Endothelial cell of hepatic sinusoid (primary cell): ENCODE results near the gene RNF207.

Source experiments
- in situ Hi-C: cut with HindIII; loops from 2 replicates; pipeline ENCODE4 v1.10.0; 2017; ENCODE audit warnings: low sequenced_read_pairs

RNF207 gene

DNA sequence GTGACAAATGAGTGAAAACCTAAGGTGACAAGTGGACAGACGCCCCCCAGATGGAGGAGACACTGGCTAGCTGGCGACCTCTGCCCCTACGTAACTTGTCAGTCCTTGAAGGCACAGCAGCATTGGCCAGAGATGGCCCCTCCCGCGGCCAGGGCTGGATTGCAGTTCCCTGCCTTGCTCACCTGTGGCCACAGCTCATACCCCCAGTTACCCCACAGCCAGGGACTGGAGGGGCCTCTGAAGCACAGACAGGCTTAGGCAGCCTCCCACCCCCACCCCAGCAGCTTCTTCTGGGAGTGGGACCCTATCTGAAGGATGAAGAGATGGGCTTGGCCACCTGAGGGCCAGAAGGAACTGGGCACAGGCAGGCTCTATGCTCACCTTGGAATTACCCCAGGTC is 41.7 kb downstream of the RNF207 start:
- in situ Hi-C loops, result loop anchor here (10.0 kb wide), 1 partner anchor 117 kb away; no protein-coding TSS in a partner anchor

DNA sequence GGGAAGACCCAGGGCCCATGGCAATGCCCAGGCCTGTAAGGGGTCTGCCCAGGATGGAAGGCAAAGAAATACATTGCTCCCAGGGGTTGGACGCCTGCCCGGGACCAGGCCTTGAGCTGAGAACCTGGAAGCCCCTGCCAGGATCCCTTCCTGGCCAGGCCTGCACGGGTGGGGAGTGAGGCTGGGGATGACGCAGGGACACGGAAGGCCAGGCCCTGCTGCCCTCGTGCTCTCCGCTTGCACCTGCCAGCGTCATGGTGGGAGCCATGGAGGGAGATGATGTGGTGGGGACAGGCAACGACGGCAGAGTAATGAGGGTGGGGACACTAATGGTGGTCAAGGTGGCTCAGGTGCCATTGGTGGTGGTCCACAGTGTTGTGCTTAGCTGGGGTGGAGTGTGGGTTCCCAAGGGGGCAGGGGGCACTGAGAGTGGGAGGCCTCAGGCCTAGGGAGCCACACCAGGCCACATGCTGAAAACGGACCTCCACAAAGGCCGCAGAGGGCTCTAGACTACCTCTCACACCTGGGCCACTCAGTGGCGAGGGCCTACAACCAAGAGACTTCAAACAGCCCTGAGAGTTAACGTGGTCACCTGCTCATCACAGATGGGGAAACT is 42.4 kb downstream of the RNF207 start:
- in situ Hi-C loops, result loop anchor here (10.0 kb wide), 1 partner anchor 117 kb away; no protein-coding TSS in a partner anchor

DNA sequence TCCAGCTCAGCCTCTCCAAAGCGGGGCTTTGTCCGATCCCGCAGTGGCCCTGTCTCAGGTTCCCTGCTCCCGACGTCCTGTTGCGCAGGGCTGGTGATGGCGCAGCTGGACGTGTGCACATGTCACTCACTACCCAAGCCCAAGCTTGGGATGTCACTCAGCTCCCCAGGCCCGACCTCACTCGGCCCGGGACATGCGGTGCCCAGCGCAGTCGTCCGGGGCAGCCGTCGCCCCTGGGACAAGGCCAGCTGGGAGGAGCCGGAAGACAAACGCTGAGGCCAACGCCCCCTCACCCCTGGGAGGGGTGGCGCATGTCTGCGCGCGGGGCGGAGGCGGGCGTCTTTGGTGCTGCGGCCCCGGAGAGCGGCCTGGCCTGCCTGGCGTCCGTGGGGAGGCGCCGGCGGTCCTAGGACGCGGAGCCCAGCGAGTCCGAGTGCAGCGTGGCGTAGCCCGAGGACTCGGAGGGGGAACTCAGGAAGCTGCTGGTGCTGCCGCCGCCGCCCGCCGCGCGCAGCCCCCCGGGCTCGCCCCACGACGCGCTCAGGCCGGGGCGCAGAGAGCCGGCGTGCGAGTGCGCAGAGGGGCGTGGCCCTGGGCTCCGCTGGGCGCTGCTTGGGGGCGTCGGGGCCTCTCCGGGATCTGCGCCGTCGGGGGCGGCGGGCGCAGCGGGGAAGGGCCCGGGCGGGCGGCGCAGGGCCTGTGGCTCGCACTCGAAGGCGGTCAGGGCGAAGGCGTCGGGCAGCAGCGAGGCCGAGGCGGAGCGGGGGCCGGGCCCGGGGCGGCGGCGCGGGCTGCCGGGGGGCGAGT is 43.2 kb downstream of the RNF207 start:
- in situ Hi-C loops, result loop anchor here (10.0 kb wide), 1 partner anchor 116 kb away; no protein-coding TSS in a partner anchor

DNA sequence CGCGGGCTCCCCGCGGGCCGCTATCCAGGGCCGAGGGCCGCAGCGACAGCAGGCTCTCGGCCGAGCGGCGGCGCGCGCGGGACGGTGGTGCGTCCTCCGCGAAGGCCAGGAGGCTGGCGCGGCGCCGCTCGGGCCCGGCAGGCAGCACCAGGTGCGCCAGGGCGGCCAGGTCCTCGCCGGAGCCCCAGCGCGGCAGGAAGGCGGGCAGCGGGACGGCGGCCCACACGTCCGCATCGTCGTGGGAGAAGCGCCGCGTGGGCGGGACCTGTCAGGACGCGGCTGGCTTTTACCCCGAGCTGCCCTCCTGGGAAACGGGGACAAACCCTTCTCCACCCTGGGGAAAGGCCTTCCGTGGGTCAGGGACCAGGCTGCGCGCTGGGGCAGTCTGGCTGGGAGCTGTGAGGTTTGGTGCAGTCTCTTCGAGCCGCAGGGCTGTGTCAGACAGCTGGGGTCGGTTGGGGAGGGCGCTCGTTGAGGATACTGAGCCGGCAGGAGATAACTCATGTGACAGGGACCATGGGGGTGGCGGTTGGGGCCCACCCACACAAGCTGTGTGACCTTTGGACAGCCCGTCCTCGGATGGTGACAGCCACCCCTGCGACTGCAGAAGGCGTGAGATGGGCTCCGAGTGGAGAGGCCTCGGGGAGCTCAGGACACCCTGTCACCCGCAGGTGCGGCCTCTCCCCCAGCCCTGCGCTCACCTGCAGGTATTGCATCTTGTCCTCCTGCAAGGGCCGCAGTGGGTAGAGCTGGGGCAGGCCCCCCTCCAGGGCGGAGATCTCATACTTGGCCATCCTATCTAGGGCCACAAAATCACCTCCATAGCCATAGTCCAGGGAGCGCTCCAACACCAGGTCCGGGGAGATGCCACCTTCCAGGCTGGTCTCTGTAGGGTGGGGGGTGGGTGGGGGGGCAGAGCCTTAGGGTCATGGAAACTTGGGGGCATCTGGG is 44.1 kb downstream of the RNF207 start:
- in situ Hi-C loops, result loop anchor here (10.0 kb wide), 1 partner anchor 115 kb away; no protein-coding TSS in a partner anchor

DNA sequence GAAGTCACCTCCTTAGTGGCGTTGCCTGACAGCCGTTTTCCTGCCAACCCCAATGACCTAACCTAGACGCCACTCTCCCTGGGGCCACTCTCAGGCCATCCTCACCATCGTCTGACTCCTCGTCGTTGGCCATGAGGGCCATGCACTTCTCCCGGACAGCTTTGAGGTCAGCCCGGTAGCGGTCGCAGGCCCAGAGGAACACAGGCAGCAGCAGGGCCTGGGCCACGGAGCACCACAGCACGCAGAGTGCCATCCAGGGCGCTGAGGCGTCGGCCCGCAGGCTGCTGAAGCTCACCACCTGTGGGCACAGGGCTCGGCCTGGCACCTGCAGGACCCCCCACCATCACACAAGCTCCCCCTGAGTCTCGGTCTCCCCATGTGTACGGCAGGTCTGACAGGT is 45.3 kb downstream of the RNF207 start:
- in situ Hi-C loops, result no loop called here

DNA sequence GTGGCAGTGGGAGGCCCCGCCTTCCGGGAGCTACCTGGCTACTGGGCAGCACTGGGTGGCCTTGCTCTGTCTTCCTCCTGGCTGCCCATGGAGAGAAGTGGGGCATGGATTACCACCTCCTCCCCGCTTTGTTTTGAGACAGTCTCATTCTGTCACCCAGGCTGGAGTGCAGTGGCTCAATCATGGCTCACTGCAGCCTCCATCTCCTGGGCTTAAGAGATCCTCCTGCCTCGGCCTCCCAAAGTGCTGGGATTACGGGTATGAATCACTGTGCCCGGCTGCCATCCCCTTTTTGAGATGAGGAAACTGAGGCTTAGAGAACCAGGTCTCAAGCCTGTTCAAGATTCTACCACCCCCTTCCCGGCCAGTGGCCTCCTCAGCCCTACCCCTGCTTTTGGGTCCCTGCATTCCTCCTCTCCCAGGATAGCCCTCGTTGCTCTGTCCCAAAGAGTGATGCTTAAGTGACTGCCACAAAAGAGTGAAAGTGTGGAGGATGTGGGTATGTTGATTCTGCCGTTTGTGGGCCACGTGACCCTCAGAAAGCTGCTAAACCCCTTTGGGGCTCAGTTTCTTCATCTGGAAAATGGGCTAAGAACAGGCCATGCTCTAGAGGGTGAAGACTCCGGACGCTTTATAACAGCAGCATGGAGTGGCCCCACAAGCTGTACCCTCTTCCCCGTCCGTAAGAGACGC is 45.9 kb downstream of the RNF207 start:
- in situ Hi-C loops, result no loop called here

DNA sequence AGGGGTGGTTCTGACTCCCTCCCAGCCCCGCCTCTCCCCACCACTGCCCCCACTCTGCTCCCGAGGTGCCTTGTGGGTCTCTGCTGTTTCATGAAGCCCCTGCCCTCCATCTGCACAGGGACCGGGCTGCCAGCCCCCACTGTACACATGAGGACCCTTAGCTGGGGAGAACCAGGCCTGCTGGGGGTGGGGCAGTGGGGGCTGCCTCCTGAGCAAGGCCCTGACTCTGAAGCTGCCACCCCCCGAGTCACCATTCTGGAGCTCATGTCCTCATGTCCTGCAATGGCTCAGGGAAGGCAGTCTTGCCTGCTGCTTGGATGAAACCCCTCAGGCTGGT is 46.4 kb downstream of the RNF207 start:
- in situ Hi-C loops, result no loop called here

DNA sequence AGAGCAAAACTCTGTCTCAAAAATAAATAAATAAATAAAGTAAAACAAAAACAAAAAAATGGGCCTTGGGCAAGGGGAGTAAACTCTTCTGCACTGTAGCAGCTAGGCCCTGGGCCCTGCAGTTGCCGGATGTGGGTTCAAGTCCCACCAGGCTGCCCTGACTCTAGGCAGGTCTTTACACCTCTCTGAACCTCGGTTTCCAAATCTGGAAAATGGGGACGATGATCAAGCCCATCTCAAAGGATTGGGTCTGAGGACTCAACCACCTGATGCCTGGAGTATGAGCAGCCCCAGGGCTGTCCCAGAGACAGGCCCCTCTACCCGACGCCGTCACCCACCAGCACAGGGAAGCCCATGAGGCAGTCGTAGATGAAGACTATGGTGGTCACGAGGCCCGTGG is 47.5 kb downstream of the RNF207 start:
- in situ Hi-C loops, result no loop called here

DNA sequence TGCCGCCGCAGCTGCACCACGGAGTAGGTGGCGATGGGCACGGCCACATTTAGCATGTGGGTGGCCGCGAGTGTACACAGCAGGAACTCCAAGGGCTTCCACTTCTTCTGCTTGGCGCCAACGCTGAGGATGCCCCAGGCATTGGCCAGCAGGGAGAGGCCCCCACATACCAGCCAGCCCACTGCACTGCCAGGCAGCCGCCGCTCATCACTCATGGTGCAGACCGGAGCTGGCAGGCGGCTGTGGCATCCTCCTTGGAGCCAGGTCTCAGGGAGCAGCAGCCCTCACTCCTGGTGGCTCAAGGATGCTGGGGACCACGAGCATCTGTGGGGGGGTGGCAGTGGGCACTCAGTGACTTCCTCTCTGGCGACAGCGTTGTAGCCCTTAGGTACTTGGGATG is 48.8 kb downstream of the RNF207 start:
- in situ Hi-C loops, result no loop called here

DNA sequence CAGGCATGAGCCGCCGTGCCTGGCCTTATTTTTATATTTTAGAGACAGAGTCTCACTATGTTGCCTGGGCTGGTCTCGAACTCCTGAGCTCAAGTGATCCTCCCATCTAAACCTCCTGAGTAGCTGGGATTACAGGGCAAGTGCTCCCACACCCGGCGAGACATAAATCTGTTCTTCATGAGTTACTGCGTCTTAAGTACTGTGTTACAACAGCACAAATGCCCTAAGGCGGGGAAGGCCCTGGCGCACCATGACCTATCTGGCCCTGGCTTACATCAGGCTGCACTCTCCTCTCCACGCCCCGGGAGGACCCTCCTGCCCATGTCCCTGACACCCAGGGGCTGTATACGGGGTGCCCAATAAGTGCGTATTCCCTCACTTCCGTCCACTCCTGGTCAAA is 50.7 kb downstream of the RNF207 start:
- in situ Hi-C loops, result no loop called here

DNA sequence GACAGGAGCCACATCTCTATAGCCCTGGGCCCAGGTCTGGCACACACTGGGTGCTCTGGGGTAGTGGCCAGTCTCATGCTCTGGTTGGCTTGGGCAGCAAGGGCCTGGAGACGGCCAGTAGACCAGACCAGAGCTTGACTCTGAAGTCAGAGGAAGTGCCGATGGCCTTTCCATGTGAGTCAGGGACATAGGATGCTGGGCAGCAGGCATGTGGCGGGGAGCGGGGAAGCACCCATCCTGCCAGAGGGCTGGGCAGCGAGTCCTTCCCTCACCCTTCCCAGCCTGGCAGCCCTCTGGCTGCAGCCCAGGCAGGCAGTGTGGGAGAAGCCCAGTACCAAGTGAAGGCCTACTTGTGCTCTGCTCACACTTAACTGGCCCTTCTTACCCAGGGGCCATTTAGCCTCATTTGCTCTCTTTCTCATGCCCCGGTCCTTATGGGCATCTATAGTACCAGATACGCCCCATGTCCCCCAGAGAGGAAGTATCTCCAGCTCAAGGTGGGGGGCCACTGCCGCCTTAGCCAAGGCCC is 51.7 kb downstream of the RNF207 start:
- in situ Hi-C loops, result no loop called here

DNA sequence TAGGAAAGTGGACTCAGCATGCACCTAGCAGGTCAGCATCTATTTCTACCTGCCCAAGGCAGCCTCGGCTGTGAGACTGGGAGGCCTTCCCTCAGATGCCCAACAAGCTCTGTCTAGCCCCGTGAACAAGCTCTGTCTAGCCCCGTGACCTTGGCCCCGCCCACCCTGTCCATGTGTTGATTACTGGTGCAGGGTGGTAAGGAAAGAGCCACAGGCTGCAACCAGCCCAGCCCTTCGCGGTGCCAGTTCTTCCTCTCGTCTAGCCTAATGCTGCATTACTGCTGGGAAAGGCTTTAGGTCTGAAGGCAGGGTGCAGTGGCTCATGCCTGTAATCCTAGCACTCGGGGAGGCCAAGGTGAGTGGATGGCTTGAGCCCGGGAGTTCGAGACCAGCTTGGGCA is 52.8 kb downstream of the RNF207 start:
- in situ Hi-C loops, result no loop called here

DNA sequence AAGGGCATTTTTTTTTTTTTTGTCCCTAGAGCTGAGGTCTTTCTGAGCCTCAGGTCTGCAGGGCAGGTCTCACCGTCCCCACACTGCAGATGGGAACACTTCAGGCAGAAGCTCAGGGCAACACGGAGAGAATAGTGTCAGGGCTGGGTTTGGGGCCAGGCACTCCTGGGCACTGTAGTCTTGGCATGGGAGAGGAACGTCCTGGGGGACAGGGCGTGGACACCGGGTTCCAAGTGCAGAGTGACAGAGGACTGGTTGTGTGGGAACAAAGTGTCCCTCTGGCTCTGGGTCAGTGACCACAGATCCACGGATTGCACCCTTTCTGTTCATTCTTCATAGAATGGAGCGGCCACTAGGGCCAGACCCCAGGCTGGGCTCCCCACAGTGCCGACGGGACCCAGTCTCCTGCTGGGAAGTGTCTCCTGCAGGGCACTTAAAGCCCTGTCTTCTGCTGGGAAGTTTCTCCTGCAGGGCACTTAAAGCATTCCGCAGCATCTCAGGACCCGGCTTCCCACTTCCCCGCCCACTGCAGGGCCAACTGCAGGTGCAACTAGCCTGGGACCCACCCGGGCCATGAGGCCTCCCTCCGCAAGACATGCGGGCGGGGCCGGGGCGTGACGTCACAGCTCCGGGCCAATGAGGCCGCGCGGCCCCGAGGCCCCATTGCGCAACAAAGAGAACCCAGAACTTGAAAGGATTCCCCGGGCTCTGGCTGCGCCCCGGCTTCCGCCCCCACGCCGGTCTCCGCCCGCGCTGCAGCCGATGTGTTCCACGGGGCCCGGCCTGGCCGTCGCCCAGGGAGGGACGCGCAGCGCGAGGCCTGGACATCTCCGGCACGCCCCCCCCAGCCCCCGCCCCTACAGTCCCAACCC is 53.8 kb downstream of the RNF207 start:
- in situ Hi-C loops, result loop anchor here (5.0 kb wide), 1 partner anchor 73 kb away; no protein-coding TSS in a partner anchor

DNA sequence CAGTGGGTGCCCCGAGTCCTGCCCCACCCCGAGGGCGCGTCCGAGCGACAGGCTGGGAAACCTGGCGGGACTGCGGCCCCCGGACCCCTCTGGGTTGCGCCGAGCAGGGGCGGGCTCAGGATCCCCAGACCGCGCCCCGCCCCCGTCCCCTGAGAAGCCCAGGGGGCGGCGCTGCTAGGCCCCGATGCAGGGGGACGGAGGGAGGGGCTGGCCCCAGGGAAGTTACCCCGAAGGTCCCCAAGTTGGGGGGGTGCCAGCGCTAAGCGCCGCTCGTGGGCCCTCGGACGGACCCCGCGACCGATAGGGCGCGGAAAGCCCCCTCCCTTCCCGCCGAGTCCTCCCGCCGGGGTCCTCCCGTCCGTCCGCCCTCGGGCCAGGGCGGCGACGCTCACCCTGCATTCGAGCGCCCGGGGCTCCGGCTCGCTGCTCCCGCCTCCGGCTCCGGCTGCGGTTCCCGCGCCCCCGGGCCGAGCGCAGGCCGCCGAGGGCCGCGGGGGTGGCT is 54.6 kb downstream of the RNF207 start:
- in situ Hi-C loops, result loop anchor here (5.0 kb wide), 1 partner anchor 72 kb away; no protein-coding TSS in a partner anchor

DNA sequence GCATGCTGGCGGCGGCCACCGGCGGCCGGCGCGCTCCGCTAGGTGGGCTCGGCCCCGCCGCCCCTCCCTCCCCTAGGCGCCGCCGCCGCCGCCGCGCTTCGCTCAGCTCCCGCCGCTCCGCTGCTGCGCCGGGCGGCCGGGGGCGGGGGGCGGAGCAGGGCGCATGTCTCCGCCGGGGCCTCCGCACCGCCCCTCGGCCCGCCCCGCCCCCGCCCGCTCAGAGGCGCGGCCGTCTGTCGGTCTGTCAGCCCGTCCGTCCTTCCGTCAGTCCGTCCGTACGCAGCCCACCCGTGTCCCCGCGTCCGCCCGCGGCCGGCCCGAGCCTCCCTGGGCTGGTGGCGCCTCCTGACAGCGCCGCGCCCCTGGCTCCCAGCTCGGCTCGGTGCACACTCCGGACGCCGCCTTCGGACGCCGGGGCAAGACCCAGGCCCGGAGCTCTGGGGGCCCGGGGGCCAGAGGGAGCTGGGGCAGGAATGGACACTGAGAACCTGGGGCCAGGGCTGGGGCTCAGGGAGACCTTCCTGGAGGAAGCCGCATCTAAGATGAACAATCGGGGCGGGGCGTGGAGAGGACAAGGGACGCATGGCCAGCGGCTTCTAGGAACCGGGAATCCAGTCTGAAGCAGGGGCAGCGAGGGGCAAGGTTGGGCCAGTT is 55.2 kb downstream of the RNF207 start, which contains the start of gene GPR153:
Gene GPR153, minus strand, starts transcription at position 138 of the 654 bp plus-strand sequence. CDS start 6,193 bp downstream, outside the sequence.
- in situ Hi-C loops, result loop anchor here (5.0 kb wide), 1 partner anchor 71 kb away; no protein-coding TSS in a partner anchor

DNA sequence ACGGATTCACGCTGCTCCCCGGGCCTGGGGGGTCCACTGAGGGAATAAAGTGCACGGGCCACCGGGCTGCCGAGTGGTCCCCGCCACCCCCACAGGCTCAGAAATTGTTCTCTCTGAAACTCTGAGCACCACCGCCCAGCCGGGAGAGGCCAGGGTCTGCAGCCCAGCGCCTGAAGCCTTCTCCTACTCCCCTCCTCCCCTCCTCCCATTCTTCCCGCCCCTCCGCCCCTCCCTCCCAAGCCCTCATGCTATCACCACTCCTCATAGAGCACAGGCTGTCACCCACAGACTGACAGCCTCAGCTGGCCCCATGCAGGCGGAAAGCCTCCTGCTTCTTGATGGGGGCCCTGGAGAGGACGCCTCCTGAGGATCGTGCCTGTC is 55.7 kb downstream of the RNF207 start:
- in situ Hi-C loops, result loop anchor here (5.0 kb wide), 1 partner anchor 71 kb away; no protein-coding TSS in a partner anchor

DNA sequence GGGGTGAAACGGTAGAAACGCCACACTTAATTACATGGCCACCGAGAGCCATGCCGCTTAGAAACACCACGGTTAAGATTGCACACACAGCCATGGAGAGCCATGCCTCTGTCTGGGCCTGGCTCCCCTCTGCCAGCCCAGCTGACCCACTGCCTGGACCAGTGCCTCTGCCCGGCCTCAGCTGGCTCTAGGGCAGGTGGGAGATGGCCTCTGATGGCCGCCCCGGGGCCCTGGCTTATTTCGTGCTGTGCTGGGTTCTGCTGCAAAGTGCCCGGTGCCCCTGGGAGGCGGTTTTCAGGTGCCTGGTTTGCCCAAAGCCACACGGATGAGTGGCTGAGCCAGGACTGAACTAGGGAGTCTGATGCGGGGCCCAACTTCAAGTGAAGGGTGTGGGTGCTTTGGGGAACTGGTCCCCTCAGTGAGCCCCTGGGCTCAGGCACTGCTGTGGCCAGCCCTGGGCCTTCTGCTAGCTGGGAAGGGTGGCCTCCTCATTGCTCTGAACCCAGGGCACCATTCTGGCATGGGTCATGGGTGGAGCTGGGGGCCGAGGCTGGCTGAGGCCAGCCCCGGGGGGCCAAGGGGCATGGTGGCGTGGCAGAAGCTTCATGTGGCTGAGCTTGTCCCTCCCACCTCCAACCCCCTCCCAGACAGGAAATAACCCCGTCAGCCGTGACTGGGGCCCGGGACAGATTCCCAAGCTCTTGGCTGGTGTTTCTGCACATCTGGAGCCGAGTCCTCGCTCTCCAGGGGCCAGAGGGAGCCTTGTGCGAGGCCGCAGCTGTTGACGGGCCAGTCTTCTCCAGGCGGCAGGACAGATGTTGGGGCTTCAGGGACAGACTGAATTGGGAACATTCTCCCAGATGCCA is 56.9 kb downstream of the RNF207 start:
- in situ Hi-C loops, result loop anchor here (5.0 kb wide), 1 partner anchor 70 kb away; no protein-coding TSS in a partner anchor
